Left kidney (tissue), 1 donor: ENCODE data around the gene HSD17B1. TPM values are rescaled to one million over a fixed set of nuclear protein-coding genes. Genes with fewer than 3 reads are reported as not detected.

ENCODE experiments used
- polyA plus RNA-seq: library from polyadenylated mRNA; unstranded; fragments of 120-200 nt; gene quantifications from one replicate; pipeline ENCODE4 v1.2.1, GENCODE V29; 2013; ENCODE audit not compliant: insufficient read length

Gene HSD17B1
- polyA plus RNA-seq, 1 donor: 4.7 TPM

Other genes with a start within 250 kb of the HSD17B1 start
- gene STAT3, start 164.5 kb upstream of the HSD17B1 start, polyA plus RNA-seq: 65.2 TPM
- 47.4 TPM for gene CAVIN1, start 129.7 kb upstream of the HSD17B1 start, polyA plus RNA-seq
- 71.1 TPM for gene ATP6V0A1, start 94.0 kb upstream of the HSD17B1 start, polyA plus RNA-seq
- 14.1 TPM for gene NAGLU, start 16.7 kb upstream of the HSD17B1 start, polyA plus RNA-seq
- 55.4 TPM for gene COASY, start 9.2 kb downstream of the HSD17B1 start, polyA plus RNA-seq
- gene MLX, start 14.2 kb downstream of the HSD17B1 start, polyA plus RNA-seq: 35.7 TPM
- 25.0 TPM for gene PSMC3IP, start 24.8 kb downstream of the HSD17B1 start, polyA plus RNA-seq
- gene RETREG3, start 56.5 kb downstream of the HSD17B1 start, polyA plus RNA-seq: 60.6 TPM
- gene TUBG1, start 56.8 kb downstream of the HSD17B1 start, polyA plus RNA-seq: 57.4 TPM
- gene TUBG2, start 106.4 kb downstream of the HSD17B1 start, polyA plus RNA-seq: 37.2 TPM
- 16.2 TPM for gene PLEKHH3, start 124.1 kb downstream of the HSD17B1 start, polyA plus RNA-seq
- gene CCR10, start 128.9 kb downstream of the HSD17B1 start, polyA plus RNA-seq: 1.3 TPM
- gene CNTNAP1, start 129.6 kb downstream of the HSD17B1 start, polyA plus RNA-seq: 8.8 TPM
- gene EZH1, start 192.1 kb downstream of the HSD17B1 start, polyA plus RNA-seq: 58.7 TPM
- gene RAMP2, start 208.3 kb downstream of the HSD17B1 start, polyA plus RNA-seq: 70.0 TPM
- gene VPS25, start 220.5 kb downstream of the HSD17B1 start, polyA plus RNA-seq: 78.2 TPM
- 10.1 TPM for gene WNK4, start 227.7 kb downstream of the HSD17B1 start, polyA plus RNA-seq
- 144 TPM for gene COA3, start 245.8 kb downstream of the HSD17B1 start, polyA plus RNA-seq
- 3.4 TPM for gene CNTD1, start 245.9 kb downstream of the HSD17B1 start, polyA plus RNA-seq